ENCODE measurements around the gene STPG1.

DNA sequence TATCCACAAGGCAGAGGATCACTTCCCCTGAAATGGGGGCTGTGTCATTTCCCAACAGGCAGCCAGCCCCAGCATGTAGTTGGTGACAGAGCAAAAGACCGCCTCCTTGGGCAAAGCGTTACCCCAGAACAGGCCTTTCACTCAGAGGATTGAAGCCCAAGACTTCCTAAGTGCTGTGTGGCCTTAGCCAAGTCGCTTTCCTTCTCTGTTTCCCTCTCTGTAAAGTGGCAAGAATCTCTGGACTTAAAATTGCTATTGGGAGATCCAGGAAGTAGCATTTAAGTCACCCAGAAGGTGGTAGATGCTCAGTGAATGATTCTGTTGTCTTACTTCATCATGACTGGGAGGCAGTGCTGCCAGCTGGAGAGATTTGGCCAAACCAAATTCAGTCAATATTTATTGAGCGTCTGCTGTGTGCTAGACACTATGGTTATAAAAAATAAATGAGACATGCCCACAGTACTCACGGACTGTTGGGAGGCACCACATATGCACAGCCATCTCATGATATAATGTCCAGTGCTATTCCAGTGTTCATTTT lies 37.3 kb upstream of the STPG1 start:
- TF ChIP-seq EZH2 (IDR thresholded peaks at IDR 0.05; ENCODE audit: borderline replicate concordance, low read depth, low read length, severe bottlenecking) (no peak), POLR2A (IDR thresholded peaks at IDR 0.05; ENCODE audit: low read depth, low read length) (no peak), POLR2AphosphoS5 (IDR thresholded peaks at IDR 0.05; ENCODE audit: insufficient read depth, low read depth, low read length) (no peak), JUN (IDR thresholded peaks at IDR 0.05; ENCODE audit: borderline replicate concordance, insufficient read depth, insufficient read length, low read depth) (no peak), GATA2 (IDR thresholded peaks at IDR 0.05; ENCODE audit: insufficient read depth, insufficient read length, low read depth, low read length) (no peak)
- TF ChIP-seq, protein P1, sequence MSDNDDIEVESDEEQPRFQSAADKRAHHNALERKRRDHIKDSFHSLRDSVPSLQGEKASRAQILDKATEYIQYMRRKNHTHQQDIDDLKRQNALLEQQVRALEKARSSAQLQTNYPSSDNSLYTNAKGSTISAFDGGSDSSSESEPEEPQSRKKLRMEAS (IDR thresholded peaks at IDR 0.05; ENCODE audit: insufficient read depth, insufficient read length), result no peak
- TF ChIP-seq, protein P2, sequence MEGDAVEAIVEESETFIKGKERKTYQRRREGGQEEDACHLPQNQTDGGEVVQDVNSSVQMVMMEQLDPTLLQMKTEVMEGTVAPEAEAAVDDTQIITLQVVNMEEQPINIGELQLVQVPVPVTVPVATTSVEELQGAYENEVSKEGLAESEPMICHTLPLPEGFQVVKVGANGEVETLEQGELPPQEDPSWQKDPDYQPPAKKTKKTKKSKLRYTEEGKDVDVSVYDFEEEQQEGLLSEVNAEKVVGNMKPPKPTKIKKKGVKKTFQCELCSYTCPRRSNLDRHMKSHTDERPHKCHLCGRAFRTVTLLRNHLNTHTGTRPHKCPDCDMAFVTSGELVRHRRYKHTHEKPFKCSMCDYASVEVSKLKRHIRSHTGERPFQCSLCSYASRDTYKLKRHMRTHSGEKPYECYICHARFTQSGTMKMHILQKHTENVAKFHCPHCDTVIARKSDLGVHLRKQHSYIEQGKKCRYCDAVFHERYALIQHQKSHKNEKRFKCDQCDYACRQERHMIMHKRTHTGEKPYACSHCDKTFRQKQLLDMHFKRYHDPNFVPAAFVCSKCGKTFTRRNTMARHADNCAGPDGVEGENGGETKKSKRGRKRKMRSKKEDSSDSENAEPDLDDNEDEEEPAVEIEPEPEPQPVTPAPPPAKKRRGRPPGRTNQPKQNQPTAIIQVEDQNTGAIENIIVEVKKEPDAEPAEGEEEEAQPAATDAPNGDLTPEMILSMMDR (IDR thresholded peaks at IDR 0.05; ENCODE audit: extremely low read depth in 1 of 2, insufficient read depth in 1 of 2, low read depth in 1 of 2, low read length in 2 of 2), result no peak

All from endothelial cell of umbilical vein (primary cell).